ENCODE data around the gene NAALADL2.
"Not testable (repeated sequence)": the region's sequence is repeated elsewhere in the genome, so short reads cannot be mapped to it uniquely, and the experiment has no call there.

NAALADL2 gene

DNA sequence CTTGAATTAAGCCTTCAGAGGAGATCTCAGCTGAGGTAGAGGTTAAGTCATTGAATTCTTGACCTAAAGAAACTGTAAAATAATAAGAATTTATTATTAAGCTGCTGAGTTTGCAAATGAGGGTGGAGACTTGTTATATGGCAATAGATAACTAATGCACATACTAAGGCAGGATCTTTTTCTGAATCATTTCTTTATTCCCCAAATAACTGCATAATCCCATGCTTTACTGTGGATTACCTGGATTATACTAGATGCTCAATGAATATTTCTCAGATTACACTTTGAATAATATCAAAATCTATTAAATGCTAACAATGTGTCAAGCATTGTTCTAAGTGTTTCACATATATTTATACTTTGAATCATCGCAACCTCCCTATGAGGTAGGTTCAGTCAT is 532.5 kb downstream of the NAALADL2 start:
- DNase-seq, result no peak

DNA sequence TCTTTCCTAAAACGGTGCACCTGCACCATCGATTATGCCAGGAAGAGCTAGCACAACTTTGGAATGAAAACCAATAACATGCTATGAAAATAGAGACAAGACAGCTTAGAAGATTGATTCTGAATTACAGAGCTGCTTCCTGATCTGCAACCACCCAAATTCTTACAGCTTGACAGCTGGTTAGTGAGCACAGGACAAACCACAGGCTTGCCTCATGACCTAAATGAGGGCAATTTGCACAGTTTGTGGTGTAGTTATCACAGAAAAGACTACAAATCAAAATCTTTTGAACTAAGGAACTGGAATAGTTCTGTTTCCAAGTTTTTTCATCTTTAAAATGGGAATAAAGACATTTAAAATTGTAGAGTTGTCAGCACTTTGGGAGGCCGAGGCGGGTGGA is 533.5 kb downstream of the NAALADL2 start:
- no peak for DNase-seq

DNA sequence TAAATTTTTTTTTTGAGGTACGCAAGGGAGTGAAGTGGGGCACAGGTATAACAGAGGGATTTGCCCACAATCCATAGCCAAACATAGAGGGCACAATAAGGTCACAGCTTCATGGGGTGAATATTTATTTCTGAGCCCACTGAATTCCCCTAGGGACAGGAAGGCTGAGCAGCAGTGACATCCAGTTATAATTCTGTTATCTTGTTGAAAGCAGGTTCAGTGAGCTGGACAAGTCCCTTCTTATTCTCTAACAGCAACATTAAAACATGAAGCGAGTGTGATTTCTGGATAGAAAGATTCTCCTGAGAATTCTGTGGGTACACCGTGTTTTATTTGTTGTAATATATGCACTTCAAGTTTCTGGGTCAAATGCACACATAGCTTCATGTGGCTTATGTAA is 538.2 kb downstream of the NAALADL2 start:
- DNase-seq, result no peak

DNA sequence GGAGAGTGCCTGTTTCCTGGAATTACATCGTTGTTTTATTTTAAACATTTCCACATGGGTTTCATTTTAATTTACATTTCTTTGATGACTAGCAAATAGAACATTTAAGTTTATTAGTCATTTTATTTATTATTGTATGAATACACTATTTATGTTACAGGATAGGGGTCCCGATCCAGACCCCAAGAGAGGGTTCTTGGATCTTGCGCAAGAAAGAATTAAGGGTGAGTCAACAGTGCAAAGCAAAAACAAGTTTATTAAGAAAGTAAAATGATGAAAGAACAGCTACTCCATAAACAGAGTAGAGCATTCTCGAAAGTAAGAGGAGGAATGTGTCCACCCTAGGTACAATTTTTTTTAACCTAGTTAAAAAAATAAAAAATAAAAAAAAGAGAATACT is 539.5 kb downstream of the NAALADL2 start:
- DNase-seq, result no peak

DNA sequence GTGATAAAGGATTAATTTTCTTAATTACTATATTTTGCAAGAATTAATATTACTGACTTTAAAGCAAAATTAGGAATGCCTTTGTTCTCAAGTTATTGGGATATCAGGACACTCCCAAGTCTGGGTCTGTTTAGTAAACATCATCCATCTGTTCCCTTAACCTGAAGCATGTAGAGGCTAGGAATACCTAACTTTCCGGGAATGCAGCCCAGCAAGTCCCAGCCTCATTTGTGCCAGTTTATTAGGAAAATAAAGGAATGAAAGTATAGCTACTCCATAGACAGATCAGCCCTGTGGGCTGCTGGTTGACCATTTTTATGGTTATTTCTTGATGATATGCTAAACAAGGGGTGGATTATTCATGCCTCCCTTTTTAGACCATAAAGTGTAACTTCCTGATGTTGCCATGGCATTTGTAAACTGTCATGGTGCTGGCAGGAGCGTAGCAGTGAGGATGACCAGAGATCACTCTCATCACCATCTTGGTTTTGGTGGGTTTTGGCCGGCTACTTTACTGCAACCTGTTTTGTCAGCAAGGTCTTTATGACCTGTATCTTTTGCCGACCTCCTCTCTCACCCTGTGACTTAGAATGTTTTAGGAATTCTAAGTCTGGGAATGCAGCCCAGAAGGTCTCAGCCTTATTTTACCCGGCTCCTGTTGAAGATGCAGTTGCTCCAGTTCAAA is 540.2 kb downstream of the NAALADL2 start:
- no peak for DNase-seq

DNA sequence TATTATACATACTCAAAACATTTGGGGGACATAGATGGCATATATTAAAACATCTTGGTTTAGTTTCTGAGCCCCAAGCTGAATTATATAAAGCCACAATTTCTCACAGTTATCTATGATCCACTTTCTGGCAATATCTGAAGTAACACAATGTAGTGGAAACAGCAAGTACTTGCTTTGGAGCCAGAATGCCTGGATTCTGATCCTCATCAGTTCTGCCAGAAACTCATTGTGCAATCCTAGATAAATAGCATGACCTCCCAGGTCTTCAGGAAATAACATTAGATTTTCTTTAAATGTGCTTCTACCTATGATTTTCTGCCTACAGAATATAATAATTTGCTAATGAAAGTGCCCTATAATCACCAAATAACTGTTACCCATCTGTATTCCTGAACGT is 544.9 kb downstream of the NAALADL2 start:
- no peak for DNase-seq

DNA sequence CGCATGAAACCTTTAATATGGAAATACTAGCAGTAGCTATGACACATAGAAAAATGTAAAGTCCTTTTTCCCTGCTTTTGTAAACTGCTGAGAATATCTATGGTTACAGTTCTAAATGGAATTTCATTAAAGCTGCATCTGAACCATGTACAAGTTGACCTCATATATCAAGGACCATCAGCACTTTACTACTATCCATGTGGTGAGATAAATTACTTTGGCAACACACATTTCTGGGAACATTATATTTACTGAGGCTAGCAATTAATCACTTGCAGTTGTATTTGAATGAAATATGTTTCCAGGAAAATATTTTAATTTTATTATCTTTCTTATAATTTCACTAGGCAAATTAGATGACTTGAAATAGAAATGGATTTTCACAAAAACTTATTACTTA is 545.5 kb downstream of the NAALADL2 start:
- DNase-seq, result no peak

DNA sequence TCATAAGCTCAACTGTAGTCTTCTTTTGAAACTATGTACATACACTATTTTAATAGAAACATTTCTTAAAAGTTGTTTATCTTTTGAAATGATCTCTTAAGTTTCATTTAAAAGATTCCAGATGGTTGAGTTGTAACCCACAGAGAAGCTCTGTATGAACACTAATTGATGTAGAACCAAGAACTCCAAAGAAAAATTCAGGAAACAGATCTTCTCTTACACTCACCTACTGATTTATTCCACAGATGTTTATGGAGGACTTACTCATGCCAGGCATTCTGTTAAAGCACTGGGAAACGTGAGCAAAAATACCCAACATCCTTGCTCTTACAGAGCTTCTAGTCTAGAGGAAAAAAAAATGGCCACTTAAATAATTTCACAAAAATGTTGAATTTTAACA is 551.1 kb downstream of the NAALADL2 start:
- no peak for DNase-seq

DNA sequence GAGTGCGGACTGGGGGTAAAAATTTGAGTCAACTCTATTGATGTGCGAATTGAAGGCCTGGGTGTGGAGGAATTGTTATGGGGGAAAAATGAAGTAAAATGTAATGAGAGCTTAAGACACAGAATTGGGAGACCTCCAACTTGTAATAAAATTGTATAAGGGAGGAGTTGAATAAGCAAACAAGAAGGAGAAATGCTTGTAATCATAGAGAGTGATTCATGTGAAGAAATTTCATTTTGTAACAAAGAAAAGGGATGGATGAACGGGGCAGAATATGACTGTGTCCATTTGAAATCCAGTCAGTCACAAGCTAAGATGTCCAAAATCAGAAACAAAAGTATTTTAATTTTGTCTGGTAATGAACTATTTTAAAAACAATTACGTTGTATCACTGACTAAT is 552.3 kb downstream of the NAALADL2 start:
- DNase-seq, result no peak

DNA sequence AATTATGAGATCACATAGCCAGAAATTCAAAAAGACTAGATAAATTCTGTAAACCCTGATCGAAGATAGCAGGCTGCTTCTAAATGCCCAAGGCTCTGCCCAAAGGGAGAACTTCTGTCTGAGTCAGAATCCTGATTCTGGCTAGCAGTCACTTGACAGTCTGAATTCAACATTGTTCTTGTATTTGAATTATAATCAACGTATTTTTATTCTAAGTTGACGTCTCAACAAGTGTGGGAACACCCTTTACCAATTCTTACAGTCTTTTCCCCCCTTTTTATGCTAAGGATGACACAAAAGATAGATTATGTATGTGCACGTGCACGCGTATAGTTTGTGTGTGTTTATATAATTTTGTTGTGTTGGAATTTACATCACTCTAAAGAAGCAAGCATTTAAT is 552.8 kb downstream of the NAALADL2 start:
- DNase-seq, result no peak

DNA sequence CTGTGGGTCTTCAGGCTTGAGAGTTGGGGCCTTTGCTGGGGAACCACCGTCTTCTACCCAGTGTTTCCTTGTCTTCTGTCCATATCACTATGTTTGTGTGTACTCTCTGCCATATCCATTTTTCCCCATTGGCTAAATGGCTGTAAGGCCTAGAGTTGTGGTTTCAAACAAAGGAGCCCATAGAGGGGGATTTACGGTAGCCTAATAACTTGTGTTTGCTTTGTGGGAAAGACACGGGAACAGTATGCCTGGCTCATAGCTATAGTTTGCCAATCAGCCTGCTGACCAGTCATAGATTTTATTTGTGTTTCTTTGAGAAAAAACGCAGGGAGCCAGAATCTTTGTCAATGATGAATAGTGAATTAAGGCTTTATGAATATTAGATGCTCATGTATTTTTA is 554.8 kb downstream of the NAALADL2 start:
- DNase-seq, result no peak

DNA sequence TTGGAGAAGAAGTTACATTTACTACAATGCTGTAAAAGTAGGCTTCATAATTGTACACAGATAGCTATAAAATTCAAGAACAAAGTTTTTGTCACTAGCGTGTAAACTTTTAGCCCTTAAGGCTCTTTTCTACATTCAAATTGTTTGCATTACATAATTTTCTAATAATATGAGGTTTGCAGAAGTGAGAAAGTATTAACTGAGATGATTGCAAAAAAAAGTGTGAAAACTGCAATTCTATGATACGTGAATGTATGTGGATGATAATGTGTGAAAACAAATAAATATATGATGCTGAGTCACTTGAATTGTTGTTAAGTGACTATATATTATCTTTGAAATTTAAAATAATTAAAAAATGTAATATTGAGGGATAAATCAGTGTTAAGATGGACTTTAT is 557.5 kb downstream of the NAALADL2 start:
- DNase-seq, result no peak

DNA sequence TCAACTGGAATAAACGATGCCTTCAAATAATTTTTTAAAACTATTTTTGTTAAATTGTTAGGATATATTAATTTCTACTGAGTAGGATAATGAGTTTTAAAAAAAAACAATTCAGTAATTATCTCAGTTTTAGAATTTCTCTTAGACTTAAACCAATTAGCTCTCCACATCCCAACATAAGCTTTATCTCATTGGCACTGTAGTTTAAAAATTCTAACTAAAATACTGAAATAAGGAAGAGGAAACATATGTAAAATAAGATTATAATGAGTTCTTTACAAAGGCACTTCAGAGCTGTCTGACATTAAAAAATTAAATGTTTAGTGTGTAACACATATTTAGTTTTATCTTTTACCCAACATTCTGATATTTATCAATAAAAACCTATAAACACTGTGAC is 558.3 kb downstream of the NAALADL2 start:
- DNase-seq, result no peak

DNA sequence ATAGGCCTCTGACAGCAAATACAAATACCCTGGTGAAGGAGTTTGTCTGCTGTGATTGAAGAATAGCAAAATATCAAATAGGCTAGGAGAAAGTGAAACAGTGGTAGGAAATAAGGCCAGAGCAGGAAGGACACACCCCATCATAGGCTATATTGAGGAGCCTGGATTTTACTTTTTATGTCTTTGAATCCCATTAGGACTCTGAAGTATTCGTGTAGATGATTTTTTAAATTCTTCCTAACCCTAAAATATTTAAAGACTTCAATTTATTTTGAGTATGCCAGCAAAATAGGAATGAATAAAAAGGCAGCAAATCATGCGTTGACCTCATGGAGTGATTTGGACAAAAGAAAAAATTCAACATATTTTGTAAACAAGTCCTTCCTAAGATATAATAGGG is 562.8 kb downstream of the NAALADL2 start:
- no peak for DNase-seq

DNA sequence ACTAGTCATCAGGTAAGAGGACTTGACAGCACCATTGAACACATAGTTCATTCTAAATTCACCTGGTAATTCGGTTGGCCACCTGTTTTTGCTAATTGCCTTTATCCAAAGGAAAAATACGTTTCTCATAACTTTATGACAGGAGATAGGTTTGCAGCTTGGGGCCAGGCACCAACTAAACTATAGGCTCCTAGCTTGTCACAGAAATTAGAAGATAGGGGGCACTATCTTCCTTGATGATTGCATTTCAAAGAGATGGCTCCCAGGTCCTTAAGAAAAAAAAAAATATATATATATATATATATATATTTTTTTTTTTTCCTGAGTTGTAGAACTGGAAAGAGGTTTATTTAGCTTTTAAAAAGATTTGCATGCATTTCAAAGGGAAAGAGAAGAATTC is 563.6 kb downstream of the NAALADL2 start:
- no peak for DNase-seq

DNA sequence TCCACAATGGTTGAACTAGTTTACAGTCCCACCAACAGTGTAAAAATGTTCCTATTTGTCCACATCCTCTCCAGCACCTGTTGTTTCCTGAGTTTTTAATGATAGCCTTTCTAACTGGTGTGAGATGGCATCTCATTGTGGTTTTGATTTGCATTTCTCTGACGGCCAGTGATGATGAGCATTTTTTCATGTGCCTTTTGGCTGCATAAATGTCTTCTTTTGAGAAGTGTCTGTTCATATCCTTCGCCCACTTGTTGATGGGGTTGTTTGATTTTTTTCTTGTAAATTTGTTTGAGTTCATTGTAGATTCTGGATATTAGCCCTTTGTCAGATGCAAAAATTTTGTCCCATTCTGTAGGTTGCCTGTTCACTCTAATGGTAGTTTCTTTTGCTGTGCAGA is 564.7 kb downstream of the NAALADL2 start:
- DNase-seq, result not testable (repeated sequence)

DNA sequence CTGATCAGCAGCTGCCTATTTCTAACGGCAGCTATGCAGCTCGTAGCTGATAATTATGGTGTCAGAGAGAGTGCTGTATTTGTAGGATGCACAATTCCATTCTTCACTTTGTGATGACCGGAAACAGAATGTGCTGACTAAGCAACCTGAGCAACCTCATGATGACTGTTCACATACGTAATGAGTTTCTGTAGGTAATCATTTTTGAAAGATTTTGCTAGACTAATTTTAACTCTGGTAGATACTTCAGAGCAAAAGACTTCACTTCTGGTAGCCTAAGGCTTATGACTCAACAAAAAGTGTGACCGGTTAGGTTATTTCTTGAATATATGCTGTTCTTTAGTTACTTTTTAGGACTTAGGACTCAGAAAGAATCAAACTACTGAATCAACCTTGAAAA is 567.7 kb downstream of the NAALADL2 start:
- no peak for DNase-seq

DNA sequence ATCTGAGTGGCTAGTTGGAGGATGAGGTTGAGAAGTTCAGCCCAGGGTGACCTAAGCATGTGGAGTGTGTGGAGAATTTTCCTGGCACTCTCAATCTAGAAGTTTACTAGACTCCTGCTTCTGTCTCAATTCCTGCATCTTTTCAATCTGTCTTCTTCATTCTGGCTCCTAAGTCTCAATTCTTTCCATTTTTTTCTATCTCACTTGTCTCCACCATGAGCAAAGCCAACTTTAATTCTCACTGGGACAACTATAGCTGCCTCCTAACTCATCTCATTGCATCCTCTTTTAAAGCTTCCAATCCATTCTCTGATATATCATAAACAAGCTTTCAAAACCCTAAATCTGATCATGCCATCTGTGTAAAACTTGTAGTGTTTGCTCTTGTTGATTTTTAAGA is 569.3 kb downstream of the NAALADL2 start:
- DNase-seq, result no peak

DNA sequence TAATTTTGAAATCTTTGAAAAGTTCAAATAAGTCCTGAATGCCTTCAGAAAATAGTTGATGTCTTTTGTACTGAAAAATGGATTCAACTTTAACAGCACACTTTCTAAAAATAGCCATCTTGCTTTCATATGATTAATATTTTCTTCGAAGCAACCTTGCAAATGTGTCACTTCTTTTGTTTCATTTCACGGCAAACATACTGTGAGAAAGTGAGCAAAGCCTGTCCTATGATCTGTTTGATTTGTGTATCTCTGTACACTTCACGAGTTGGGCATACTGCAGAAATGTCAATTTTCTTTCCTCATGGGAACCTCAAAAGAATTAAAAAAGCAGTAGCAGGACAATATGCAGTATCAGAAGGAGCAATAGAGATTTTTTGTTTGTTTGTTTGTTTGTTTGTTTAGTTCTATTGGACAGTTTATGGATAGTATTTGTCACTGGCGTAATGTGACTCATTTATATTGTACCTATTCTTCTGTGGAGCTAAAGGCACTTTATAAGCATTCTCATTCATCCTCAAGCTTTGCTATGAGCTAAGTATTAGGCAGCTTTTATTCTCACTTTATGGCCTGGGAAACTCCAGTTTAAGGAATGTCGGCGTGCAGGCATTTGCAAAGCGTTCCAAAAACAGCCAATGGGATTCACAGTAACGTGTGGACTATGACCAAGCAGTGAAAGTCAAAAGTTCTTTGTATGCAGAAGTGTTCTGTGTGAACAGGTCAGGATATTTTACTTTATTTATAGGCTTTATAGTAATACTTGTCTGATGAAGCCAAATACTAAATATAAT is 572.0 kb downstream of the NAALADL2 start:
- DNase-seq, result no peak

DNA sequence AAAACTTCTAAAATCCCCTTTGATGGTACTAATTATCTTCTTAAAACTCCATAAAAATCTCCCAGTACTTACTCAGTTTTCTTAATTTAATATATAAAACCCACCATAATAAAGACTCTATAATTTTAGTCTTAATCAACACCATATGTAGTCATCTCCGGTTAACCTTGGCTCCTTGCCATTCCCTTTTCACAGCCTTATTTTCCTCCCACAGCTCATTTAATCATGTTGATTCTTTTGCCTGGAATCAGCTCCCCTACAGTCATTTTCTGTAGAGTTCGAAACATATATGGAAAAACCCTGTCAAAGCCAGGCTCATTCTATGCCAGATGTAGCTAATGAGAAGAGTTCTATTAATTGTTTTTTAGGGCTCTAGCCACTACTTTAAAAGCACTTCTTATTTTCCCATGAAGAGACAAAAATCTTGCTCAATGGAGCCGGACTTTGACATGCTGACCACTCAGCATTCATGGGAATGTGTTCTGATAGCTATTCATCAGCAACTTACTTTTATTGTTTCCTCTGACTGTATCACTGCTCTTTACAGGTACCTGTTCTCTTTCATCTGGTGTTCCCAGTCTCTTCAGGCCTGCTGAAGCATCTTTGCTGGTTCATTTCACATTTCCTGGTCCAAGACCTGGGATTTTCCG is 573.4 kb downstream of the NAALADL2 start:
- DNase-seq, result no peak

DNA sequence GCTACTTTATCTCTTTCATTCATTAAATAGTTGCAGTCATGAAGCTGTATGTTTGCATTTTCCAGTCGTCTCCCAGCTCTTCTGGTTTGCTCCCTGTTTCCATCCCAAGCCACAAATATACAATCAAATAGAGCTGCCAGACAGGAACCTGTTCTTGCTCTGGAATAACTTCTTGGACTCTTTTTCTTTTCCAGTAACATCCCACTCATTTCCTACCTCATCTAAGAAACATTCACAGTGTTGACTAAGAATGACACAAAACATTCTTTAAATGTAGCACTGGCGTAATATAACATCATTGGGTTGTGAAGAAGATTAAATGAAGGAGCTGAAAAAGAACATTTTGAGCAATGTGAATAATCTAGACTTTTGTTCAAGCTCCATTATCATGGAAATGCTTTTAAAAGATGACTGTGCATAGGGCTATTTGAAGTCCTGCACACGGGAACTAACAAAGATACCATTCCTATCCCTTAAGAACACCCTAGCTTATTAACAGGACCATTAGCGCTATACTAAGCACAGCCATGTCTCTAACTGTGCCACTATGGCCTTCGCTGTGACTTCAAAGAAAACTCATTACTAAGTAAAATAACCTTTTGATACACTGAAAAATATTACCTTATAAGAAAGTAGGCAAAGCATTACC is 574.0 kb downstream of the NAALADL2 start:
- no peak for DNase-seq

DNA sequence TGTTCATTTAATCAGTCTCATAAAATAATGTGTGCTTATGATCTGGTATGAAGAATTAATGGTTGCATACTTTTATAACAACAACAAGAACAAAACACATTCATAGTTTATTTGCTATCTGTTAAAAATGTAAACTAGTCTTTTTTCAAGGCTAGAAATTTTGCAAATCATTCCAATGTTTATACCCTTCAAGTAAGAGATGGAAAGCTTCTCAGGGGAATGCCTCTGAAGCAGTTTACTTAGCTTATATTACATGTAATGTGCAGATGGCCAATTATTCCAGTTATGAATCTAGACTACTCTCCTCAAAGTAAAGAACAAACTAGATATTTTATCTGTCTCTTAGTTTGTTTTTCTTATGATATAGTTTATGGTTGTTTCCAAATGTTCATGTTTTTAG is 575.4 kb downstream of the NAALADL2 start:
- DNase-seq, result no peak

DNA sequence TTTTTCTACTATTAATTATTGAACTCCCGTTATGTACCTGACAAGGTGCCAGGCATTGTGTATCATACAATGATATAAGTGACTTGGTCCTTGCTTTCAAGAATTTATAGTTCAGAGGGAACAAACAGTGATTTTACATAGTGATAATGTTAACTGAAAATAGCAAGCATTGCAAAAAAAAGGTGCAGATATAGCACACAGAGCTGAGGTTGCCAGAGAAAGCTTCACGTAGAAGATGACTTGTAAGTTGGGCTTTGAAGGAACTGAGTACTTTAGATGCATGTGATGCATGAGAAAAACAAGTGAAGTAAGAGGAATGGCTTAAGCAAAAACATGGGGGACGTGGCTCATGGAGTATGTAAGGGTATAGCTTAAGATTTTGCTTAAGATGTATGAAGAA is 584.5 kb downstream of the NAALADL2 start:
- DNase-seq, result no peak

DNA sequence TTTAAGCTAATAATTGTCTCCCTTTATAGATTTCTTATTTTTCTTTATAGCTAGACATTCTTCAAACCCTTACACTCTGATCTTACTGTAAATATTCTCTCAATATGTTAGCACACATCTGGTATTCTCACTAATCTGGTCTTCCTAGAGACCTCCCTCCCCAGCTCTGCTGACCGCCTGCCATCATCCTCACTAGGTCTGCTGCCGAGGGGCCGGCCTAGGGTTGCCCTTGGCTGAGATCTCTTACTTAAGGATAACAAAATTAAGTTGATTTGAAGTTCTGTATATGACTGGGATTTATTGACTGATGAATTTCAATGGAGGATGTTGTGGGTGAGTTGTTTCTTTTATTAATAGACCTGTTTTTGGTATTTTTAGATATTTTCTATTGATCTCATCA is 586.6 kb downstream of the NAALADL2 start:
- DNase-seq, result no peak
